K562 (cell line): ENCODE measurements around the gene SUSD5. TPM values are rescaled to one million over a fixed set of nuclear protein-coding genes. Genes with fewer than 3 reads are reported as not detected.
A peak's percentile ranks its signal among the peaks of the same experiment; 100 is the strongest.
"Not testable (repeated sequence)": the region's sequence is repeated elsewhere in the genome, so short reads cannot be mapped to it uniquely, and the experiment has no call there.

ENCODE experiments used
- ATAC-seq: fragments of 200-7000 bp; cut with Tn5 transposase; 3 replicates; pipeline ENCODE4 v1.9.1; 2020; ENCODE audit warnings: moderate library complexity
- BruUV-seq: library from RNA; stranded (reverse); fragments of 400-500 nt; replicated peaks from 2 replicates; lab custom pipeline; 2021; lab: Mats Ljungman, UMichigan
- CTCF ChIA-PET: fragments of 300-600 bp; formaldehyde crosslinking; extraction: SDS; loops from one replicate; lab custom pipeline; 2021; ENCODE audit warnings: low intra/inter-chr PET ratio; lab: Yijun Ruan, JAX
- POLR2A ChIA-PET: fragments of 300-600, 350-650 bp; sonication (Branson Sonifier 250); formaldehyde crosslinking; extraction: SDS; loops from one replicate; lab custom pipeline; 2021; ENCODE audit warnings: antibody characterized with exemption, inconsistent platforms; lab: Yijun Ruan, JAX
- DNase-seq, 4 experiments: peaks; one replicate each; pipeline versions ENCODE4 v3.0.0 to v3.0.0-alpha.2; 2011 to 2018; ENCODE audit warnings: low spot score in 3 of 4, mixed read lengths in 3 of 4; ENCODE audit errors: extremely low read depth in 1 of 4
- FAIRE-seq: peaks from 2 replicates; lab custom pipeline; 2011; peaks lifted over from hg19 to GRCh38; lab: Jason Lieb, UNC
- H2AFZ ChIP-seq: 2 replicates; pipeline ENCODE4 v1.6.0; 2011; ENCODE audit warnings: low read depth, low read length, control low read depth, inconsistent platforms
- H3K27ac ChIP-seq: fragments of 200-600 bp; 3 replicates; pipeline ENCODE4 v1.8.0; 2011; ENCODE audit warnings: low read depth, mild to moderate bottlenecking, control low read depth, inconsistent platforms, low read length, moderate library complexity, mixed read lengths; ENCODE audit errors: extremely low read depth
- H3K27me3 ChIP-seq, 2 experiments: fragments of 300-600 bp in 1 of 2; 2 replicates in 1 of 2; 3 replicates in 1 of 2; pipeline versions ENCODE4 v1.6.0 to v1.8.0; 2011; ENCODE audit warnings: inconsistent platforms in 2 of 2, low read length in 2 of 2, mild to moderate bottlenecking in 1 of 2, mixed read lengths in 1 of 2, moderate library complexity in 1 of 2; ENCODE audit not compliant: control insufficient read depth in 2 of 2, insufficient read depth in 2 of 2
- H3K36me3 ChIP-seq: fragments of 300-600 bp; 3 replicates; pipeline ENCODE4 v1.8.0; 2011; ENCODE audit warnings: mild to moderate bottlenecking, low read length, inconsistent platforms; ENCODE audit not compliant: control insufficient read depth, insufficient read depth
- H3K4me1 ChIP-seq, 2 experiments: fragments of 200-600 bp in 1 of 2; replicated peaks in 1 of 2; 2 replicates in 1 of 2; 3 replicates in 1 of 2; pipeline versions ENCODE4 v1.5.1 to v1.8.0; 2011; ENCODE audit warnings: inconsistent platforms in 2 of 2, low read length in 2 of 2, mild to moderate bottlenecking in 1 of 2, mixed read lengths in 1 of 2, moderate library complexity in 1 of 2; ENCODE audit not compliant: control insufficient read depth in 2 of 2, insufficient read depth in 2 of 2
- H3K4me2 ChIP-seq: 2 replicates; pipeline ENCODE4 v1.6.1; 2011; ENCODE audit warnings: low read length, control low read depth, inconsistent platforms, mixed read lengths; ENCODE audit not compliant: insufficient read depth
- H3K4me3 ChIP-seq: fragments of 200-600 bp; sonication (generic), shearing (Covaris generic); 2 replicates; pipeline ENCODE4 v1.5.1; 2016; ENCODE audit warnings: control low read depth, inconsistent platforms
- H3K79me2 ChIP-seq: fragments of 200-600 bp; 3 replicates; pipeline ENCODE4 v1.8.0; 2011; ENCODE audit warnings: low read length, inconsistent platforms; ENCODE audit not compliant: control insufficient read depth, insufficient read depth
- H3K9ac ChIP-seq, 2 experiments: 2 replicates each; pipeline versions ENCODE4 v1.6.0 to v1.6.1; 2011; ENCODE audit warnings: low read depth in 2 of 2, low read length in 2 of 2, control low read depth in 1 of 2, inconsistent platforms in 1 of 2, mild to moderate bottlenecking in 1 of 2, mixed read lengths in 1 of 2; ENCODE audit not compliant: insufficient read depth in 1 of 2
- H3K9me1 ChIP-seq: one replicate; pipeline ENCODE4 v1.6.0; 2011; ENCODE audit warnings: inconsistent platforms, mild to moderate bottlenecking, low read length, moderate library complexity; ENCODE audit not compliant: control insufficient read depth, insufficient read depth
- H3K9me3 ChIP-seq: replicated peaks from 2 replicates; pipeline ENCODE4 v1.5.1; 2011; ENCODE audit warnings: low read depth, low read length, inconsistent platforms; ENCODE audit not compliant: control insufficient read depth, insufficient read depth
- H4K20me1 ChIP-seq: replicated peaks from 2 replicates; pipeline ENCODE4 v1.6.1; 2011; ENCODE audit warnings: low read length, inconsistent platforms, mixed read lengths; ENCODE audit not compliant: control insufficient read depth, insufficient read depth
- PRDM10 ChIP-seq: fragments of 450-650 bp; IDR thresholded peaks from 2 replicates; pipeline ENCODE4 v1.6.1; 2018; ENCODE audit not compliant: partially characterized antibody
- WGBS: fragments of 100-300 bp; shearing (Covaris generic); methylation state at CpG from one replicate; pipeline ENCODE4 v1.1.6; 2016; ENCODE audit warnings: low coverage, mixed read lengths; ENCODE audit not compliant: insufficient coverage; ENCODE audit errors: missing lambda C conversion rate; 5-methylcytosine and 5-hydroxymethylcytosine counted together
- in situ Hi-C: fragments of 300-500 bp; cut with MboI; formaldehyde crosslinking; loops from 4 replicates; pipeline ENCODE4 v1.15.0; 2018; ENCODE audit warnings: inconsistent platforms, mixed read lengths
- intact Hi-C: fragments of 100-400 bp; cut with micrococcal nuclease; formaldehyde crosslinking; loops from 2 replicates; pipeline ENCODE4 v1.14.2; 2022
- polyA plus RNA-seq, 8 experiments: library from polyadenylated mRNA; depleted of rRNA in 4 of 8; stranded (reverse) in 5 of 8; unstranded in 3 of 8; fragments of >200 nt; fragmentation: Nextera tagmentation in 2 of 8; fragmentation: Illumina TruSeq in 1 of 8; extraction: Ambion mirVana in 2 of 8; extraction: Trizol in 1 of 8; gene quantifications; 2 replicates each; pipeline versions ENCODE4 v1.2.1 to v1.2.3, GENCODE V29; 2011 to 2014; ENCODE audit warnings: inconsistent platforms in 1 of 8, missing spikeins in 1 of 8
- total RNA-seq, 7 experiments: library from RNA; depleted of rRNA in 6 of 7; stranded (reverse); fragments of >200 nt in 6 of 7; fragmentation: Illumina TruSeq in 2 of 7; extraction: Trizol in 2 of 7; gene quantifications; 2 replicates each; pipeline versions ENCODE4 v1.2.1 to v1.2.3, GENCODE V29; 2011 to 2021; ENCODE audit warnings: low replicate concordance in 1 of 7

SUSD5 gene
- total and polyA plus RNA-seq, 9 of the 15 experiments (the other 6 are each of a cell fraction or from before 2014, with no cell fraction given) = not detected

DNA sequence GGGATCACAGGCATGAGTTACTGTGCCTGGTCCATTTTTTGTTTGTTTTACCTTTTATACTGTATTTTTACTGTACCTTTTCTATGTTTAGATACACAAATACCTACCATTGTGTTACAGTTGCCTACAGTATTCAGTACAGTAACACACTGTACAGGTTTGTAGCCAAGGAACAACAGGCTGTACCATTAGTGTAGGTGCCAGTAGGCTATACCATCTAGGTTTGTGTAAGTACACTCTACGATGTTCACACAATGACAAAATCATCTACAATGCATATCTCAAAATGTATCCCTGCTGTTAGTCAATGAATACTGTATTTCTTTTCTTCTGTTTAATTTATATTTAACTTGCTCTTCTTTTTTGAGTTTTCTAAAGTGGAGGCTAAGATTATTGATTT is 37.0 kb downstream of the SUSD5 start:
- DNase-seq, H3K4me1 ChIP-seq, ATAC-seq, H3K4me3 ChIP-seq, POLR2A ChIA-PET, H3K9ac ChIP-seq, H2AFZ ChIP-seq, FAIRE-seq, H4K20me1 ChIP-seq, H3K9me3 ChIP-seq, H3K27ac ChIP-seq, BruUV-seq, H3K79me2 ChIP-seq, H3K4me2 ChIP-seq, intact Hi-C loops, in situ Hi-C loops, H3K9me1 ChIP-seq, H3K36me3 ChIP-seq: not testable (repeated sequence)
- TF ChIP-seq PRDM10 = peak; percentile 65
- CTCF ChIA-PET = interaction anchor here (0.6 kb wide), 1 partner anchor 1886 kb away, joined by 3 read pairs; no protein-coding TSS in a partner anchor
- WGBS = 16% methylated on average over 1 of the region's 1 CpG
- H3K27me3 ChIP-seq = peaks cover 8 to 11% of the 10 kb centered on the region in 2 experiments; a peak in 4 of 5 replicates
